Dendritic cell treated with granulocyte-macrophage colony-stimulating factor and Interleukin-4, amounts not matched to agents 40 ng/mL and 50 ng/mL, for 4 days (primary cell): ENCODE measurements around the gene LRRC7.

Experiments used
- H3K27ac Mint-ChIP-seq: one replicate; pipeline ENCODE4 v1.8.0; 2022; ENCODE audit warnings: mild to moderate bottlenecking, mixed read lengths
- H3K27me3 Mint-ChIP-seq: one replicate; pipeline ENCODE4 v1.8.0; 2022; ENCODE audit warnings: mild to moderate bottlenecking, mixed read lengths
- H3K36me3 Mint-ChIP-seq: one replicate; pipeline ENCODE4 v1.8.0; 2022; ENCODE audit warnings: low read depth, mixed read lengths
- H3K4me1 Mint-ChIP-seq: one replicate; pipeline ENCODE4 v1.8.0; 2022; ENCODE audit warnings: low read depth, mixed read lengths
- H3K4me3 Mint-ChIP-seq: one replicate; pipeline ENCODE4 v1.8.0; 2022; ENCODE audit warnings: mild to moderate bottlenecking, moderate library complexity, mixed read lengths
- H3K9me3 Mint-ChIP-seq: one replicate; pipeline ENCODE4 v1.8.0; 2022; ENCODE audit warnings: mixed read lengths
- intact Hi-C: fragments of 100-400 bp; cut with micrococcal nuclease; formaldehyde crosslinking; loops from one replicate; pipeline ENCODE4 v1.15.0; 2022

Gene LRRC7

DNA sequence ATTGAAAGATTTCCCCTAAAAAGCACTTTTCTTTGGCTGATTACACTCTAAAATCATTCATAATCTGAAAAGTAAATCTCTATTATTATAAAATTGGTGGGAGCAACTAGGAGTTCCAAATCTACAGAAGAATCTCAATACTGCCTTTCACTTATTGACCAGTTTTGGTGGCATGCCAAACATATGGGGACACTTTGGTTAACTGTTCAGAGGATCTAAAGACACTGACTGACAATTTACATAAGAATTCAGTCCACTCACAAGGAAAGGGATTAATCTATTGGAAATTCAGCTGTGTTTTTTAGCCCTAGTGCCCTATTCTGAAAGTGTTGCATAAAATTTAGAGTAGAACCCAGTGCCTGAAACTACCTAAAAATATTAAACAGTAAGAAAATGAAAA, 524.1 kb downstream of the LRRC7 start:
- H3K27me3 Mint-ChIP-seq, result no peaks in the 10 kb centered on the region
- H3K4me1 Mint-ChIP-seq, result no peaks in the 10 kb centered on the region
- no peak overlapping the region for H3K27ac Mint-ChIP-seq
- intact Hi-C loops, result no loop called here
- H3K36me3 Mint-ChIP-seq, result no peaks in the 10 kb centered on the region
- H3K9me3 Mint-ChIP-seq, result no peaks in the 10 kb centered on the region
- no peak overlapping the region for H3K4me3 Mint-ChIP-seq

DNA sequence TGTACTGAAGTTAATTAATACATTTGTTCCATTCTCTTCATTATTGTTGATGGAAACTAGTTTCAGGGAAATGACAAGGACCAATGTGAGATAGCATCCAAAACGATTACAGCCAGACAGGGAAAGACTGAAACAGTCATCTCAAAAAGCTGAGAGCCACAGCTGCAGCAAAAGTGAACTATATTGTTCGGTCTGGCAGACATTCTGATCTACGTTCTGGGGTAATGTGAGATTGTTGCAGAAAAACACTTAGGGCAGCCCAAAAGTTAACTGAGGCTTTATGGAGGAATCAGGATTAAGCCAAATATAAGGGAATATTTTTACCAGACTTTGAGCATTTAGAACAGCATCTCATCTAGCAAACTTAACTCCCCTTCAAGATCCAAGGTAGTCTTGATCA, 524.8 kb downstream of the LRRC7 start:
- no peaks in the 10 kb centered on the region for H3K9me3 Mint-ChIP-seq
- H3K27me3 Mint-ChIP-seq, result no peaks in the 10 kb centered on the region
- H3K4me1 Mint-ChIP-seq, result no peaks in the 10 kb centered on the region
- H3K27ac Mint-ChIP-seq, result no peak overlapping the region
- H3K4me3 Mint-ChIP-seq, result no peak overlapping the region
- intact Hi-C loops, result no loop called here
- H3K36me3 Mint-ChIP-seq, result no peaks in the 10 kb centered on the region

GRCh38 chr1:70093250-70093975, 525.7 kb downstream of the LRRC7 start:
- Mint-ChIP-seq H3K9me3 (no peaks in the 10 kb centered on the region), H3K4me3 (no peak overlapping the region), H3K27me3 (no peaks in the 10 kb centered on the region), H3K4me1 (no peaks in the 10 kb centered on the region), H3K27ac (no peak overlapping the region), H3K36me3 (no peaks in the 10 kb centered on the region)
- intact Hi-C loops, result no loop called here

DNA sequence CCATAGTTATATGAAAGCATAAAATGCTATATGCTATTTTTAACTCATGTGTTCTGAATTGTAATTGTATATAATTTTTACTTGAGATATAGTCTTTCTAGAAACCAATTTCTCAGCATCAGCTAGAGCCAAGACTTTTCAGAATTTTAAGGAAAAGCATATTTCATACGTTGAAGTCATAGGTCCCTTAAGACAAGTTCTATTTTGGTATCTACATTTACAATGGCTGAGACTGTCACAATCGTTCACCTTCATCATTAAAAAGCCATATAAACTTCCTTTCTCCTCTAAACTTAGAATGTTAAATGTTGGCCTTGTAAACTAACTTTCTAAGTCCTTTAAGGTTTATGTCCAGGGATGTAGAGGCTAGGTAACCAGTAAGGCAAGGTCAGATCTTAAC, 533.5 kb downstream of the LRRC7 start:
- no peaks in the 10 kb centered on the region for H3K4me1 Mint-ChIP-seq
- no peak overlapping the region for H3K4me3 Mint-ChIP-seq
- intact Hi-C loops, result no loop called here
- no peak overlapping the region for H3K27ac Mint-ChIP-seq
- H3K9me3 Mint-ChIP-seq, result no peaks in the 10 kb centered on the region
- H3K36me3 Mint-ChIP-seq, result no peaks in the 10 kb centered on the region
- H3K27me3 Mint-ChIP-seq, result no peaks in the 10 kb centered on the region

DNA sequence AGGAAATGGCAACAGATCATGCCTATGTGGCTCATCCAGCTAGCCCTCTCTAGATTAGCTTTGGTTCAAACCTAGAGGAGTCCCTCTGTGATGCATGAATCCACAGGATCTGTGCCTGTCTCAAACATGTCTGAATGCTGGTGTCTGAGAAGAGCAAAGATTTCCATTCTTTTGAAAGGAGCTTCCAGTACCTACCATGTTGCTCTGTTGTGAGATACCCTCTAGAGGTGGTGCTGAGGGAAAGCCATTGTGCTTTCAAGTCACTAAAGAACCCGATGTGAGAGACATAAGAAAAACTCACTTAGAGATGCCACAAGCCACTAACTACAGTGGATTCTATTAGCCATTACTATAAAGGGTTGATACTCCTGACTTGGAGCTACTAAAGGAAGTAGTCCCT, 534.1 kb downstream of the LRRC7 start:
- Mint-ChIP-seq H3K27me3 (no peaks in the 10 kb centered on the region), H3K4me1 (no peaks in the 10 kb centered on the region), H3K27ac (no peak overlapping the region), H3K9me3 (no peaks in the 10 kb centered on the region), H3K36me3 (no peaks in the 10 kb centered on the region), H3K4me3 (no peak overlapping the region)
- intact Hi-C loops, result no loop called here

GRCh38 chr1:70103770-70104169, 536.0 kb downstream of the LRRC7 start:
- H3K4me3 Mint-ChIP-seq, result no peak overlapping the region
- H3K27me3 Mint-ChIP-seq, result no peaks in the 10 kb centered on the region
- no peaks in the 10 kb centered on the region for H3K9me3 Mint-ChIP-seq
- H3K36me3 Mint-ChIP-seq, result no peaks in the 10 kb centered on the region
- no peak overlapping the region for H3K27ac Mint-ChIP-seq
- intact Hi-C loops, result no loop called here
- no peaks in the 10 kb centered on the region for H3K4me1 Mint-ChIP-seq

DNA sequence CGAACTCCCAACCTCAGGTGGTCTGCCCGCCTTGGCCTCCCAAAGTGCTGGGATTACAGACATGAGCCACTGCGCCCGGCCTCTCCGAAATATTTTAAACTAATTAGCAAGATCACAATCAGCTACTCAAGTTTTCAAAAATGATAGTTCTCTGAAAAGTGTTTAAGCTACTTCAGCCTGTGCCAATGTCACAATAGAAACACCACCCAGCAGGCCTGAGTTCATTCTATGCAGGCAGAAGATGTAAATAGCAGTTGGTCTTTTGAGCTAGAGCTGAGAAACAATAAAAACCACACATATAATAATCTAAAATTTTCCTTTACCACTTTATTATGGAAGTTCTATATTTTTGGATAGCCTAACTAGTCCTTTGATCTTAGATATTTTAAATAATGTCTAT, 541.5 kb downstream of the LRRC7 start:
- Mint-ChIP-seq H3K27ac (no peak overlapping the region), H3K9me3 (no peaks in the 10 kb centered on the region), H3K27me3 (no peaks in the 10 kb centered on the region), H3K36me3 (no peaks in the 10 kb centered on the region), H3K4me1 (no peaks in the 10 kb centered on the region), H3K4me3 (no peak overlapping the region)
- intact Hi-C loops, result no loop called here

DNA sequence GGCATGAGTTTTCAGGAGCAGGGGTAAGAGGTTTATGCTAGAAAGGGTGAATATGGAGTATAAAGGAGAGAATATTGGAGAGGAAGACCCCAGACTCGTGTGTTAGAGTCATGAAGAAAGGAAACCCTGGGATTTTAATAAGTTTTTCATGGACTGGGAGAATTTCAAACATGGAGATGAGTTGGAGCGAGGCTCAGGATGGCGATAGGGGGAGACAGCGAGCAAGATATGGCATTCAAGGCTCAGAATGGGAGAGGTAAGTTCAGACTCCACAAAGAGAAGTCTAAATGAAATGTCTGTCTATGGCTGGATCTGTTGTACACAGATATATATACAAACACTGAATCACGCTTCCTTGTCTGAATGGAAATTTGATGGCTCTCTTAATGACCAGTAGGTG, 545.1 kb downstream of the LRRC7 start:
- Mint-ChIP-seq H3K27me3 (no peaks in the 10 kb centered on the region), H3K27ac (no peak overlapping the region), H3K9me3 (no peaks in the 10 kb centered on the region), H3K4me3 (no peak overlapping the region), H3K4me1 (no peaks in the 10 kb centered on the region), H3K36me3 (no peaks in the 10 kb centered on the region)
- intact Hi-C loops, result no loop called here

GRCh38 chr1:70115315-70115714, 547.6 kb downstream of the LRRC7 start:
- intact Hi-C loops, result no loop called here
- Mint-ChIP-seq H3K27me3 (no peaks in the 10 kb centered on the region), H3K27ac (no peak overlapping the region), H3K9me3 (no peaks in the 10 kb centered on the region), H3K4me3 (no peak overlapping the region), H3K4me1 (no peaks in the 10 kb centered on the region), H3K36me3 (no peaks in the 10 kb centered on the region)

DNA sequence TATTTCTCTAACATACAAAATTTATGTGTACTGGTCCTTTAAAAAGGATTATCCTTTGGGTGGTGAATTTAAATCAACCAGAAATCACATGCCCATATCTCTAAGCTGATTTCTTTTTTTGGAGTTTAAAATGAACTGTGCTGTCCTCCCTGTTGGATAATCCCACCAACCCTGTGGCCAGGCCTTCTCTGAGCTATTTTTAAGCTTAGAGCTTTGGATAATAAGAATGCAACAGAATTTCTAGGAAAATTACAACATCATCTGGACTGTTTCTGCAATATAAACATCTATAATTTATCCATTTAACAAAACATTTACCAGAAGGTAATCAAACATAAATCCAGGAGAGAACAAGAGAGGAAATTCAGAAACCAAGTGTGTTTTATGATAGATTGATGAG, 549.3 kb downstream of the LRRC7 start:
- Mint-ChIP-seq H3K9me3 (no peaks in the 10 kb centered on the region), H3K27ac (no peak overlapping the region), H3K4me3 (no peak overlapping the region), H3K27me3 (no peaks in the 10 kb centered on the region), H3K36me3 (no peaks in the 10 kb centered on the region), H3K4me1 (no peaks in the 10 kb centered on the region)
- intact Hi-C loops, result no loop called here

- Mint-ChIP-seq H3K4me1 (peaks cover 6% of the 10 kb centered on the region), H3K9me3 (no peaks in the 10 kb centered on the region), H3K27me3 (no peaks in the 10 kb centered on the region), H3K27ac (no peak overlapping the region), H3K4me3 (no peak overlapping the region), H3K36me3 (no peaks in the 10 kb centered on the region)
- intact Hi-C loops, result no loop called here
Observed at GRCh38 chr1:70134148-70134547, 566.4 kb downstream of the LRRC7 start.

DNA sequence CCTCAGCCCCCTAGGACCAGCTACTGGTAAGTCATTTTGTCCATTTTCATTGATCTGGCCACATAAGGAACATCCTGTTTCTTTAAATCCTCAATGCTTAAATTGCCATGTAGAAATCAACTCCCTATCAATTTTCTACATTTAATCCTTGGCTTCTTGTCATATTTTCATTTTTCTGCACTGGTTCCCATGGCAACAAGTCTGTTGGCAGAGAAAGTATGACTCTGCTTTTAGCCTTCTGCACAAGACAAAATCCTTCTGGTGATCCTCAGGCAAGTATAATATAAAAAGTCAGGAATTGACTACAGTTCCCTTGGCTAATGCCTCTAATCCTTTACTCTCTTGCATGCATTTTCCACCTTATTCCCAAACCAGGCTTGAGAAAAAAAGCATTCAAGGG, 572.6 kb downstream of the LRRC7 start:
- H3K27me3 Mint-ChIP-seq, result no peaks in the 10 kb centered on the region
- no peak overlapping the region for H3K4me3 Mint-ChIP-seq
- intact Hi-C loops, result no loop called here
- no peaks in the 10 kb centered on the region for H3K36me3 Mint-ChIP-seq
- no peaks in the 10 kb centered on the region for H3K9me3 Mint-ChIP-seq
- H3K27ac Mint-ChIP-seq, result no peak overlapping the region
- H3K4me1 Mint-ChIP-seq, result no peaks in the 10 kb centered on the region

DNA sequence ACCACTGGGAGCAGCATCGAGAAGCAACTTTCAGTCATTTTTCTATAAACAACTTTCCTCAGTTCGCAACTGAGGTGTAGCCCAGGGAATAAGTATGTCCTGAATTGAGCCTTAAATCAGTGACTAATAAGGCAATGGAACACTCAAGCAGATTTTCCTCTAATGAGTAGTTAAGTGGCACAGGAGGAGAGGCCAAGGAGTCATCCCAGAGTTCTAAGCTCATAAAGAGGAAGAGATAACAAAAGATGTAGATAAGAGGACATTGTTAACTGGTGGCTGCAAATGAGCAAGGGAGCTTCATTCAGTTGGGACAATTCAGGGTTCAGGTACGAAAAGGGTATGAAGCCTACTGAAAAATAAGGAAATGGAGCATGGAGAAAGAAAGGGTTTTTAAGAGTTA, 573.2 kb downstream of the LRRC7 start:
- intact Hi-C loops, result no loop called here

DNA sequence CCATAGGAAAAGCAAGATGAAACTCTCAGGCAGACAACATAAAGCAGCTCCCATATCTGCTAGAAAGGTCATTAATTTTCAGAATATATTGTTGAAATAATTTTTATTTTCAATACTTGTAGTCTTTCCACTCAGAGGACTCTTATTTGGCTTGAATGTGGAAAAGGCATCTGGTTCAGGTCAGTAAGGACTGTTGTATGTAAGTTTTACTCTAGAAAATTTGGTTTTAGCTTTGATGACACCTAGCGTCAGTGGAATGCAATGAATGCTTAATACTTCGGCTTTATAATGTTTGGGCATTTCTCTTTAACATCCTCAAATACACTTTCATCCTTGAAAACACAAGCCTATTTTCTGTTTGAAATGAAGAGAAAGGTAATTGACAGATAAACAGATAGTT, 574.4 kb downstream of the LRRC7 start:
- Mint-ChIP-seq H3K4me3 (no peak overlapping the region), H3K4me1 (no peaks in the 10 kb centered on the region), H3K36me3 (peaks cover 14% of the 10 kb centered on the region), H3K9me3 (no peaks in the 10 kb centered on the region), H3K27me3 (no peaks in the 10 kb centered on the region), H3K27ac (no peak overlapping the region)
- intact Hi-C loops, result no loop called here

More for the DNA sequence above, 573.2 kb downstream of the LRRC7 start:
- Mint-ChIP-seq H3K27ac (no peak overlapping the region), H3K9me3 (no peaks in the 10 kb centered on the region), H3K4me1 (no peaks in the 10 kb centered on the region), H3K36me3 (peaks cover 3% of the 10 kb centered on the region), H3K4me3 (no peak overlapping the region), H3K27me3 (no peaks in the 10 kb centered on the region)

DNA sequence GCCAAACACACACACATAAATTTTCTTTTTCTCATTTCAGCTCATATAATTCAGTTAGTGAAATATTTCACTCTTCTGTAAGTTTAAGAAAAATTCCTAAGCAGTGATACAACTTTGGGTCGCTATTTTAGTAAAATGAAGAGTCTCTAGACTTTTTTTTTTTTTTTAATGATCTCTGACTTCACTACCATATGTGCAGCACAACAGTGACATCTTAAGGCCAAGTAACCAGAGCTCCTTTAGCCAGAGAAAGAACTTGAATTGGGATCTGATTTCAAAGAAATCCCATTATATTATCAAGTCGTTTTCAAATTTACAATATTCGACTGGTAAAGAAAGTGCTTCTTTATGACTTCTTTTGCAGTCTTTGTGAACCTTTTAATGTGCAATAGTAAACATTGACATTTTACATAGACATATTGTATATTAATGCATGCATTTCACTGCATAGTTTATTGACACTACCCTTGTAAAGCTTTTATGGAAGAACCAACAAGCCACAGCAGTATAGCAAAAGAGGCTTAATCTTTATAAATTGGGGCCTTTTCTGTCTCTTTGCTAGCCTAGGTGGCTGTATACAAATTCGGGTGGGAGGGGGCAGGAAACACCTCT, 575.4 kb downstream of the LRRC7 start:
- intact Hi-C loops, result no loop called here
- no peaks in the 10 kb centered on the region for H3K4me1 Mint-ChIP-seq
- H3K9me3 Mint-ChIP-seq, result no peaks in the 10 kb centered on the region
- peaks cover 25% of the 10 kb centered on the region for H3K36me3 Mint-ChIP-seq
- H3K27ac Mint-ChIP-seq, result no peak overlapping the region
- H3K27me3 Mint-ChIP-seq, result no peaks in the 10 kb centered on the region
- H3K4me3 Mint-ChIP-seq, result no peak overlapping the region
